ENCODE measurements around the gene ZFAND5. TPM values are rescaled to one million over a fixed set of nuclear protein-coding genes. Genes with fewer than 3 reads are reported as not detected.

Gene ZFAND5
- 100 to 1,000 TPM; 188 to 232 (median 227) TPM for polyA plus RNA-seq (ENCODE audit: insufficient read length in 4 of 4)

GRCh38 chr9:72364679-72365524 lies at the start of gene ZFAND5:
TSS of gene ZFAND5 (minus strand) at chr9:72365208. CDS start at chr9:72360778, 4,430 bp downstream.
- peak; percentile 88 to 91 (median 89) for DNase-seq (ENCODE audit: low read depth in 4 of 4, low spot score in 3 of 4)

GRCh38 chr9:72412483-72413040 lies 47.6 kb upstream of the ZFAND5 start:
- no peak for DNase-seq (ENCODE audit: low read depth in 4 of 4, low spot score in 3 of 4)

DNA sequence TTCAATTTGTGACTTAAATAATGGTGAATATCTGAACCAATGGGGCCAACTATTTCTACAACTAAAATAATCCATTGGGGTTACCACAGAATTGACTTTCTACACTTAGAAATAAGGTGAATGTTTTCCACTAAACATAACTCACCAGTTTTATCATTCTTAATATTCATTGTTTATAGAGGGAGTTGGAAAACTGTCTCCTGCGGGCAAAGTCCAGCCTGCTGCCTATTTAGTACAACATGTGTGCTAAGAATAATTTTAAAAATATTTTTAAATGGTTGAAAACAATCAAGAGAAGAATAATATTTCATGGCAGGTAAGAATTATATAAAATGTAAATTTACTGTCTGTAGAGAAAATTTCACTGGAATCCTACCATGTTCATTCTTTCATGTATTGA lies 45.2 kb upstream of the ZFAND5 start:
- no peak for DNase-seq (ENCODE audit: low read depth in 4 of 4, low spot score in 3 of 4)

GRCh38 chr9:72407114-72407513 lies 42.1 kb upstream of the ZFAND5 start:
- DNase-seq (ENCODE audit: low read depth in 4 of 4, low spot score in 3 of 4): no peak

- DNase-seq (ENCODE audit: low read depth in 4 of 4, low spot score in 3 of 4): no peak
Measured at GRCh38 chr9:72402744-72403143, 37.7 kb upstream of the ZFAND5 start.

- DNase-seq (ENCODE audit: low read depth in 4 of 4, low spot score in 3 of 4): no peak
Measured at GRCh38 chr9:72401396-72401795, 36.4 kb upstream of the ZFAND5 start.

- DNase-seq (ENCODE audit: low read depth in 4 of 4, low spot score in 3 of 4): no peak
Measured at GRCh38 chr9:72400866-72401265, 35.9 kb upstream of the ZFAND5 start.

DNA sequence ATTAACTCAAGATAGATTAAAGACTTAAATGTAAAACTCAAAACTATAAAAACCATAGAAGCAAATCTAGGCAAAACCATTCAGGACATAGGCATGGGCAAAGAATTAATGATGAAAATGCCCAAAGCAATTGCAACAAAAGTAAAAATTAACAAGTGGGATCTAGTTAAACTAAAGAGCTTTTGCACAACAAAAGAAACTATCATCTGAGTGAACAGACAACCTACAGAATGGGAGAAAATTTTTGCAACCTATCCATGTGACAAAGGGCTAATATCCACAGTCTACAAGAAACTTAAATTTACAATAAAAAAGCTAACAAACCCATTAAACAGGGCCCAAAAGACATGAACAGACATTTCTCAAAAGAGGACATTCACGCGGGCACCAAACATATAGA lies 34.4 kb upstream of the ZFAND5 start:
- DNase-seq (ENCODE audit: low read depth in 4 of 4, low spot score in 3 of 4): no peak

DNA sequence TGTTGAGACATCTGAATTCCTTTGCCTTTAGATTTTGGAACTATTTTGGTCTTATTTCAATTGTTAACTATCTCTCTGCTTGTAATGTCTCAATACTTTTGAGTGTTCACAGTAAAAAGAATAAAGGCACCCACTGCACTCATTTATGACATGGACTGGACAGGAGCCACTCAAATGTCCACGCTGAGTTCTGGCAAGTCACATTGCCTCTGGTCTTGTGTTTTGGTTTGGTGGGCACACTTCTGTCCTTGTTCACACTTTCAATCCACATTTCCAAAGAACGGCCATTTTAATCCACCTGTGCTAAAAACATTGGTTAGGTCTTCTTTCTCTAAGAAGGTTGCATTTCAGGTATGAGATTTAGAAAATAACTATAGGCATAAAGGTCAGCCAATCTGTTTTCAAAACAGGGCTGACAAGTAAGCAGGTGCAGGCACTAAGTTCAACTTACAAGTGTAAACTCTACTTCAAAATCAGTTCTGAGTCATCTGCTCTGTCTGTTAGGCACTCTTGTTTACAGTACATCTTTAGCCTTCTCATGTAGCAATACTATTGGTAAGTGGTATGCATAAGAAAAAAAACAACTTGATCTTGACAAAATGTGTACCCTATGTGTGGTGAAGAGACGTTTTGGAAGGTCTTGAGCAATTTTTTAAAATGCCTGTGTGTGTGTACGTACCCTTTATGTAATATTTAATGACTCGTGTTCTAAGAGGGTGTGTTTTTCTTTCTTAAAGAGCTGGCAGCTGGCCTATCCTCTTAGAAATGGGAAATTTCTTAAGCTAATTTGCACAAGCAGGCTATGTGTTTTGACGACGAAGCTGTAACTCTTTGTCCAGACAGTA lies 31.5 kb upstream of the ZFAND5 start:
- DNase-seq (ENCODE audit: low read depth in 4 of 4, low spot score in 3 of 4): no peak

- no peak for DNase-seq (ENCODE audit: low read depth in 4 of 4, low spot score in 3 of 4)
Measured at GRCh38 chr9:72394066-72394465, 29.1 kb upstream of the ZFAND5 start.

GRCh38 chr9:72390907-72391306 lies 25.9 kb upstream of the ZFAND5 start:
- DNase-seq (ENCODE audit: low read depth in 4 of 4, low spot score in 3 of 4): no peak

DNA sequence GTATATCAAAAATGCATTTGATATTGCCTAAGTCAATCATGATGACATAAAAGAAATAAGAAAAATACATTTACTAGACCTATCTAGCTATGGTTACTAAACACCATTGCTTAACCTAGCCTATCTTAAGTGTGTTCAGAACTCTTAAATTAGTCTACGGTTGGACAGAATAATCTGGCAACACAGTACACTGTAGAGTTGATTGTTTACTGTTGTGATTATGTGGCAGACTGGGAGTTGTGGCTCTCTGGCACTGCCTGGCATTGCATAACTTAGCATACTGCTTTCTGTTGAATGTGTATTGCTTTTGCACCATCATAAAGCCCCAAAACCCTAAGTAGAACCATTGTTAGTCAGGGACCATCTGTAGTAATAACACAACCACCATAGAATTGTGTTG lies 21.2 kb upstream of the ZFAND5 start:
- no peak for DNase-seq (ENCODE audit: low read depth in 4 of 4, low spot score in 3 of 4)

DNA sequence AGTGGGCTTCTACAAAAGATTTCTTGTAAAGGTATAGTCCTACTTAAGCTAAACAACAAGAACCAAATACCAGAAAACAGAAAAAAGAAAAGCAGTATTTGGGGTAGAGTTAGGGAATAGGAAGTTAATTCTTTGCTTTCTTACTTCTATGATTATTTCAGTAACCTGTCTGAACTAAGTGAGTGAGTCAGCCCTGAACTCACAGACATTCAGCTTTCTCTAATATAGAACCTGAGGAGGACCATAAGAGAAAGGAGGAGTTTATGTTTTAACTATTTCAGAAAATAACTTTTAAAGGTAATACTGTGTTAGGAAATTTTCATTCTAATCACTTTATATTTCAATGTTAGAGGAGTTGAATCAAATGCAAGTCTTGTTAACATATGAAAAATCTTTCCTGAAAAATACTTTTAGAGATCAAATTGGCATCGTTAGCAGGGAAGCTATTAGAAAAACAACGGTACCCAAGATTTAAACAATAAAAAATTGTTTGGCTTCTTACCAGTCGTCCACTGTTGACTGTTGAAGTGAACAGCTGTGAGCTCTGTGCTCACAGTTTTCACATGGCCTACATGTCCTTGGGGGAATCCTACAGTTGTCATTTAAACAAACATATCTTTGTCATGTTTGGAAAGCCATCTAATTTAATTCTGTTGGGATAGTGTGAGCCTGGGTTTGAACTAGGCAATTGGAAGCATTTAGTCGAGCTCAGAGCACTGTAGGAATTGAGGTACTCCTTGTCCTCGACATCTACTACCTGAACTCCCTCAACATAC lies 19.9 kb upstream of the ZFAND5 start:
- DNase-seq (ENCODE audit: low read depth in 4 of 4, low spot score in 3 of 4): no peak

- no peak for DNase-seq (ENCODE audit: low read depth in 4 of 4, low spot score in 3 of 4)
Measured at GRCh38 chr9:72383978-72384709, 19.1 kb upstream of the ZFAND5 start.

DNA sequence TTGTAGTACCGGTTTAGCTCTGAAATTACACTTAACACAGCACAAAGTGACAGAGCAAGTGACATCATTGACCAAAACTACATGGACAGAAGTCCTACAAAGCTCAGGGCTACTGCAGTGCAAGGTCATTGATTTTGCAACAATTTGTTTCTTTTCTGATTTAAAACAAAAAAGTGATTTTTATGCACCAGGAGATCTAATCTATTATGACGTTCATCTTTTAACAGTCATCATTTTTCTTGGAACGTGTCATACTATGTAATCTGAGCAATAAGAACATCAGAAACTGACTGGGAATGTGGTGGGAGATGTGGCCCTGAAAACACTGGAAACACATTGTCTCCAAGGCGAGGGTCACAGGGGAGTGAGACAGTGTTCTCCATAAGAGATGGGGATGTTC lies 17.4 kb upstream of the ZFAND5 start:
- DNase-seq (ENCODE audit: low read depth in 4 of 4, low spot score in 3 of 4): no peak

DNA sequence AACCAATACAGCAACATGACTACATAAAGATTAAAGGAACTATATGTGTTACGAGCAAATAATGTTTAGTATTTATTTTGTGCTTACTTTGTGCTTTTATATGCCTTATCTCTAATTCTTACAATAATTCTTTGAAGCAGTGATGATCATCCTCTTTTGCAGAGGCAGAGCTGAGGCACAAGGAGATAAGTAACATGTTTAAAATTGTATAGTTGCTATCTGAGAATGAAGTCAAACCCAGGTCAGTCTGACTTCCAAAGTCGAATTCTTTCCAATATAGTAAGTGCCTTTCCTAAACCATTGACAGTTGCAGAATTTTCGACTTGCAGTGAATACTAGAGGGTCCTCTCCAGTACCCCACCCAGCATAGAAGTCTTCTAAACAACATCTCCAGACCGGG lies 12.0 kb upstream of the ZFAND5 start:
- DNase-seq (ENCODE audit: low read depth in 4 of 4, low spot score in 3 of 4): no peak

DNA sequence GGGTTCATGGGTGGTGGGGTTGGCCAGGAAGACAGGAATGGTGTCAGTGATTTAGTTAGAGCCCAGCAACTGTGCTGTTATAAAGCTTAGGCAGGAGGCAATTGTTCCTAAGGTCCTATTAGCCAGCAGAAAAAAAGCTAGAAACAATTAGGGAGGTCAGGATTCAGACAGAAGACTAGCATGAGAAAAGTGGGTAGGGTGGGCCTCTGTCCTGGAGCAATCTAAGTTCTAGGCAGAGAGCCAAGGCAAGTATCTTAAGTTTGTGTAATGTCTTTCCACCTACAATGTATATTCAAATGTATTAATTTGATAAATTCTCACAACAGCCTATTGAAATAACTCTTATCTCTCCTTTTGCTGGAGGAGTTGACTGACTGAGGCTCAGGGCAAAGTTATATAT lies 6.1 kb upstream of the ZFAND5 start:
- no peak for DNase-seq (ENCODE audit: low read depth in 4 of 4, low spot score in 3 of 4)

DNA sequence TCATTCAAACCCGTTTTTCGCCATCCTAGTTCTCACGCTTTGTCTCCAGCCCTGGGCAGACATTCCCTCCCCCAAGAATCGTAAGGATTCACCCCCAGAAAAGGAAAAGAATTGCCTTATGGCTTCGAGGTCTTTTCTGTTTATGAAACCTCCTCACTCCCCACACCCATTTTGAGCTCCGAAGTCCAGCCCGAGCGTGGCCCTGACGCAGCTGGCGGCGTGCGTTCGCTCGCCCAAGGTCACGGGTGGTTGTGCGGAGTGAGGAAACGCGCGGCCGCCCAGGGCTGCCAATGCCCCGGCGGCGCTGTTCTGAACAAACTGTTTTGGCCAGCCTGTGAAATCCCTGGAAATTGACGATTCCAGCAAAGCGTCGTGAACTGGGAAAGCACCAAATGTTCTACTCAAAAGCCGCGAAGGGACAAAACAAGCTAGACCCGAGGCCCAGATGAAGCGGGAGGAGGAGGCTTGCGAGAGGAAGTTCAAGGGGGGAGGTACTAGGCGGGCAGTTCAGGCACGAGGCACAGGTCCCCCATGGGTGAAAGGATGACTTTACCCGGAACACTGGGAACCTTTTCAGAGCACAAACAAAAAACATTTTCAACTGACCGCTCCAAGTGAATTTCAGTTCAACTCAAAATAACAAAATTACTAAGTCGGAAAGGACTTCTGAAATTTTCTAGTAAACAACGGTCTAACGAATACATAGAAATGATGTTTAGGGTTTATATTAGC lies 683 bp upstream of the ZFAND5 start:
- peak in 3 of 4 donors; percentile 63 to 71 (median 69) for DNase-seq (ENCODE audit: low read depth in 4 of 4, low spot score in 3 of 4)
